GM15510 (cell line): ENCODE results near the gene RAPGEF5.

Source experiments
- POLR2A ChIP-seq: IDR thresholded peaks from 3 replicates; pipeline ENCODE4 v1.6.1; 2011; ENCODE audit warnings: borderline replicate concordance; ENCODE audit not compliant: insufficient read length; ENCODE audit errors: extremely low read depth

RAPGEF5 gene

DNA sequence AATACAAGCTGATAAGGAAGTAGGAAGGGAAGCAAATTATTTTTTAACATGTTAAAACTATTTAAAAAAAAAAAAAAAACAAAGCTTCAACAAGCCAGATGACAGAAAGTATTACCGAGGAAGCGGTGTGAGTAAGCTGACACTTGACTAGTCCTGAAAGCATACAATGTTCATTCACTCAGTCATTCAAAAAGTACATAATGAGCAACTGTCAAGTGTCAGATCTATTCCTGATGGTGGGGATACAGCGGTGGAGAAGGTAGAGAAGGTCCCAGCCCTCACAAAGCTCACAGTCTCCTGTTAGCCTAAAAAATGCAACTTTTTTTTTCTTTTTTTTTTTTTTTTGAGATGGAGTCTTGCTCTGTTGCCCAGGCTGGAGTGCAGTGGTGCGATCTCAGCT lies 40.0 kb downstream of the RAPGEF5 start:
- no peak for TF ChIP-seq POLR2A

DNA sequence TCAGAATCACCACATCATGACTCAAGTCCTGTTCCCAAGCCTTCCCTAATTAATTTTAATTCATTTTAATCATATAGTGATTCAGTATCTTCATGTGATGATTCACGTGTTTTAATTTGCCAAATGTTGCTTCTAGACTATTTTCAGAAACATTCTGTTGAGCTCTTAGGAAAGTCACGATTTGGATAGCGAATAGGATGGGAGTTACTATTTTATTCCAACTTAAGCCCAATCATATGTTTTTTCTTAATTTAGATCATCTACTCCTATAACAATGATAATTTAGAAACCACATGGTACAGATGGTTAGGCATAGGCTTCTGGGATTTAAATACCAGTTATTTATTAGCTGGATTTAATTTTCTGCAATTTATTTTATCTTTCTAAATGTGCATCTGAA lies 49.1 kb downstream of the RAPGEF5 start:
- TF ChIP-seq POLR2A, result no peak

DNA sequence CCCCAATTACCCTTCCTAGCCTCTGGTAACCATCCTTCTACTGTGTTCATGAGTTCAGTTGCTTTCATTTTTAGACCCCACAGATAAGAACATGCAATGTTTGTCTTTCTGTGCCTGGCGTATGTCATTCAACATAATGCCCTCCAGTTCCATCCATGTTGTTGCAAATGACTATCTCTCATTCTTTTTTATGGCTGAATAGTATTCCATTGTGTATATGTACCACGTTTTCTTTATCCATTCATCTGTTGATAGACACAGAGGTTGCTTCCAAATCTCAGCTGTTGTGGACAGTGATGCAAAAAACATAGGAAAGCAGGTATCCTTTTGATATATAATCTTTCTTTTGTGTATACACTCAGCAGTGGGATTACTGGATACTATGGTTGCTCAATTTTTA lies 51.2 kb downstream of the RAPGEF5 start:
- TF ChIP-seq POLR2A, result no peak

DNA sequence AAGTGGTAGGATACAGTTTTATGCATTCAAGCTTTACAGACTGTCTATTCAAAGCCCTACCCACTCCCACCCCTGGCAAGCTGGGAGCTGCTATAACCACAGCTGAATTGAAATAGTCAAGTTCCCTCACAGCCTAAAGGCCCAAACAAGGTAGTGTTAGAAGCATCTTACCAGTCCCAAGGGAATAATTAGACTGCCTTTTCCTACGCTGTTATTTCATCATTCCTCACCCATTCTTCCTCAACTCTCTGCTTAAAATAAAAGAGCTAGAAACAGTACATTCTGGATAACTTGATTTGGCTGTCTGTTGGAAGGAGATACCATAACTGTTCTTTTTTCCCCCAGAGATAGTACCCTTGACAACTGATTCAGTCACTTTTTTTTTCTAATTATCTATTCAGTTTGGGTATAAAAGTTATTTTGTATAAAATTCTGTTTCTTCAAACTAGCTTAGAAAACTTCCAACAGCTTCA lies 54.0 kb downstream of the RAPGEF5 start:
- TF ChIP-seq POLR2A, result no peak

DNA sequence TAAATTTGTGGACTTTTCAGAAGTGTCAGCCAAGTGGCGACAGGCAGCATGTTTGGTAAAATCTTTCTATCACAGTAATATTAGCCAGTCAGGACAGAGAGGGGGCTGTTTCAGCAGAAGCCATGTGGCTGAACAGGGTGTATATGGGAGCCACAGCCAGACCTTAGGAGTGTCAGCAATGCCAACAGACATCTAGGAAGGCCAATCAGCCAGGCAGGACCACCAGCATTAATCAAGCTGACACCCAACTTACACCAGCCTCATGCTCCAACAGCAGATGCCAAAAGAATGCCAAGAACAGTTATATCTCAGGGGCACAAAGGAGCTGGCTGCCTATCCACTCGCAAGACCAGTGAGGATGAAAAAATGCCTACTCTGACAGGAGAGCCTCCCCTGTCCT lies 54.8 kb downstream of the RAPGEF5 start:
- TF ChIP-seq POLR2A, result no peak

DNA sequence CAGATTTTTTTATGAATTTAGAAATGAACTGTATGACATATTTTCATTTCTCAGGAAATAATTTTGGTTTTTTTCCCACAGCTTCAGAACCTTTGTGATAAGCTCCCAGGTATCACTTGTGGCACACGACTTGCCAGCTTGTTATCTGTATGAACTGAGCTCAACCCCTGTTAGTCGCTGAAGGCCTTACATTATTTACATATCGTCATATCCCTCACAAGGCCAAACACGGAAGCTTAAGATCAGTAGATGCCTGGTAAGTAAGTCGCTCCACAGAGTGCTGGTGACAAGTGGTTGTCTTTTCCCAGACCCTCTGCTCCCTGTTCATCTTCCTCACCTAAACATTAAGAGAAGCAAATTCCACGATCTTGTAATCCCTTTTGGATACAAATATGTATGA lies 55.2 kb downstream of the RAPGEF5 start:
- no peak for TF ChIP-seq POLR2A

DNA sequence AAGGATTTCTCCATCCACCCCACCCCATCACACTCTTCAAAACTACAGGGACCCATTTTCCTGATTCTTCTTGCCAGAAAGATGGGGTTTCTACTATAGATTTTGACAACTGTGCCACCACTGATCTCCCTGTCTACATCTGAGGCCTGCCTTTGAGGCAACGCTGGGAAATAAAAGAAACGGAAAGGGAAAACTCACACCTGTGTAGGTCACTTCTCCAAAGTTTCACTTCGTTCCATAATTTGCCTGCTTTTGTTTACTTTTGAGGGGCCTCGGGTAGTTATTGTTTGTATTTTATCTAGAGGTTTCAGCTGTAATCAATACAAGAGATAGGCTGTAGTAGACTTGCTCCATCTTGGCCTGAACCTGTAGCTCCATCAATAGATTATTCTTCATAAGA lies 56.1 kb downstream of the RAPGEF5 start:
- no peak for TF ChIP-seq POLR2A

DNA sequence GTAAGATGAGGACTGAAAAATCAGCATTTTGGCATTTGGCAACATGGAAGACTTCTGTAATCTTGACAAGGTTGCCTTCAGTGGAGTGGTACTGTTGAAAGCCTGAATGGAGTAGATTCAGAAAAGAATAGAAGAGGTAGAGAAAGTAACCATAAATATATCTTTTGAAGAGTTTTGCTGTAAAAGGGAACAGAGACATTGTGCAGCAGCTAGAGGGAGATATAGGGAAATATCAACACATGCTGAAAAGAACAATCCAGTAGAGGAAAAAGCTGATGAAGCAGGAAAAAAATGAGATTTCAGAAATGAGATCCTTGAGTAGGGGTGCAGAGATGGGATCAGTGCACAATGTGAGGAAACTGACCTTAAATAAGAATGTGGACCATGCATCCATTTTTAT lies 60.0 kb downstream of the RAPGEF5 start:
- no peak for TF ChIP-seq POLR2A

DNA sequence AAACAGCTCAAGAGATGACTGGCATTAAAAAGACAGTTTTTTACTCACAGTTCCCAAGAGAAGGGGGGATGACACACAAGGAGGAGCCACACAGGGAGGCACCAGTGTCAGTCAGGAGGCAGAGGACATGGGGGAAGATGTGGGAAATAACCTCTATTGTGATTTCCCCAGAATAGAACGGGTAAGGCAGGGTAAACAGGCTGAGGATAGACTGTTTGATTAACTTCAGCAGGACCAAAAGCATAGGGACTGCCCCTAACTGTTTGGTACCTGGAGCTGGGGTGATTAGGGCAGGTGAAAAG lies 60.7 kb downstream of the RAPGEF5 start:
- no peak for TF ChIP-seq POLR2A

DNA sequence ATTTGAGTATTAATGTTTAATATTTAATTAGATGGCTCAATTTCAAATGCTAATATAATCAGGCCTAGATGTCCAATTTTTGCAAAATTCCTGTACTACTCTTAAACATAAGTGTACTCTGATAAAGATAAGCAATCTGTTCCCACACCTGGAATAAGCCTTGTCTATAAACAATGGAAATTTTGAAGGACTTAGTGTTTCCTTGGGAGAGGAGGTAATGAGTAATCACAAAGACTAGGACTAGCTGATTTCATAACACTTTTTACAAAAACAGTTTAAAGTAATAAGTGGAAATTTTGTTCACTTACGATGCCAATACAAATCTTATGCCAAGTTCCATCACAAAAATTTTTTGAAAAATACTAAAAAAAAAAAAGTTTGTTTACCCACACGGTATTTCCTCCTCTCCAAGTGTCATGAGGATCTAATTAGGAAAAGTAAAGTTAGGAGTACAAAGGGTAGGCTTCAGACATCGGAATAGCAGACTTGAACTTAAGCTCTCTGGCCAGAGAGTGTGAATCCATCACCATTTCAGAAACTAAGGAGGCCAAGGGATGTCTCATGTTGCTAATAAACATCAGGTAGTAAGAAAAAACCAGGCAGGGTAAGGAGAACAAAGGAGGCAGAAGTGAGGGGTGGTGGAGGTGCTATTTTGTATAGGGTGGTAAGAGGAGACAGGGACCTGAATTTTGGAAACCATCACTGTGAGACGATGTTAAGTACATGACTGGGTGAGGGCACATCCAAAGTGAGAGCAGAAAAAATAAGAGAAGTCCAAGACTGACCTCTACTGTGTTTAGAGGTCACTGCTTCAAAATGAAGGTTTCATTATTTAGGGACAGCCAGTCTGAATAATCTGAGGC lies 61.3 kb downstream of the RAPGEF5 start:
- TF ChIP-seq POLR2A, result no peak

DNA sequence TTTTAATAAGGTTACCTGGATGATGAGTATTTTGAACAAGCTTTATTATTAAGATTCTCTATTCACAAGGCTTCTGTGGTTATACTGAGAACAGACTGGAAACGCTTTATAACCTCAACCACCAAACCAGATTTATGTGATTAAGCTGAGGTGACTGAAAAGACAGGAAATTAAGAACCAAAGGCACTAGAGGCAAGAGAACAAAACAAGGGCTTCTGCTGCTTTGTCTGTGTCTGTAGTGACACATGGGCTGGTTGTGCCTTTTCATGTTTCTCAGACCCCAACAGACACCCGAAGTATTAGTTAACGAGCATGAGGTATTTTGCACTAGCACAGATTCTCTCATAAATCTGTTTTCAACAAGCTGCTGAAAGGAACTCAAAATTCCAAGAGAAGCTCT lies 64.4 kb downstream of the RAPGEF5 start:
- no peak for TF ChIP-seq POLR2A

DNA sequence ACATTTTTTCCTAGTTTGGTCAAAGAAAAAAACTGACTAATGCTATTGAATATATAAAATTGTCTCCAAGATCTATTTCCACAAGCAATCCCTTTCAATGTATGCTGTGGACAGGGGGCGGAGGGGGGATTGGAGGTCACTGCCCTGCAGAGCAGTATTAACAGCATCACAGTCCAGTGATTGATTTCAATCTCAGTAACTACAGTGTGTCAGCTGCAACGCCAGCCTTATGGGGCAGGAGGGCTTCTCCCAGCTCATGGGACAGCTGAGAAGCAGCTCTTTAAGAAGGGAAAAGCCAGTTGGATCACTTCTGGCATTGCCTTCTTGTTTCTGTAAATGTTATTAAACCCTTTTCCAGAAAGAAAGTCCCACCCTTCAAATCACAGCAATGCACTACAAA lies 65.0 kb downstream of the RAPGEF5 start:
- no peak for TF ChIP-seq POLR2A

DNA sequence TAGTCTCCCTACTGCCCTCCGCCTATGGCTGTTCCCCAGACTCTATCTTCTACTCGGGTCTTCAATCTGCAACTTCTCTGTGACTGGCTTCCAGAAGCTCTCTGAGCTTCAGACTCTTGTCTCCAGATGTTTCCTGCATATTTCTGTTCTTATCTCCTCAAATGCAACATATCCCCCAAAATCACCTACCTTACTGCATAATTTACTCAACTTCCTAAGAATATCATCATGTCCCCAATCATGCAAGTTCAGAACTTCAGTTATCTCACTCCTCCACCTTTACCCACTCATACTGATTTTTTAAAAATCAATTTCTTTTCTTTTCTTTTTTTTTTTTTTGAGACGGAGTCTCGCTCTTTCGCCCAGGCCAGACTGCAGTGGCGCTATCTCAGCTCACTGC lies 68.8 kb downstream of the RAPGEF5 start:
- TF ChIP-seq POLR2A, result no peak

DNA sequence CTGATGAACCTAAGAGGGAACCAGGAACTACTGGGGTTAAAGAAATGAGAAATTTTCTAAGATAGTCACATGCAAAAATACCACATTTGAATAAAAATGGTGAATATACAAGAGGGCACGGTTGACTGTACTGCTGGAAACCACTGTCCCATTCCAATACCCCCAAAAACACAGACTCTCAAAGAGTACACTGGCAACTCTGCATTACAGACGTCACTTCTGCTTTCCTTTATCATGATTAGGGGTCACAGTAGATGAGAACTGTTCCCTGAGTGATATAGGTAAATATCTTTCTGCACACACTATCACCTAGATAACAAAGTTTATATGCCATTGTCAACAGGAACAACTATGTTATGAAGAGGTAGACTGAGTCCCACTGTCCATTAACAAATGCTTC lies 69.5 kb downstream of the RAPGEF5 start:
- no peak for TF ChIP-seq POLR2A

DNA sequence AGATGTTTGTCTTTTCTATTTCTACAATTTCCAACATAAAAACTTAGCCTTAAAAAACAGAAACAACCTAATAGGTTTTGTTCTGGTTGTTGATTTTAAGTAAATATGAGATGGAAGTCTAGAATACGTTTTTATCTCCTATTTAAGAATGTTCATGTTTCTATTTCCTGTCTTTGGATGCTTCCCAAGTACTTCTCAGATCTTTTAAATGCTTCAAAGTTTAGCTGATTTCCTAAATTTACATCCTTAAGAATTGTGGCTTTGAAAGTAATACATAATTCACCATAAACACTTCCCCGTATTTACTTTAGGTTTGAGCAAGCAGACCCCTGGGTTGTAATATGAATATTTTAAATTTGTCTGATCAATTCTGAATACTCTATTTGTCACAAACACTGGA lies 70.5 kb downstream of the RAPGEF5 start:
- no peak for TF ChIP-seq POLR2A

DNA sequence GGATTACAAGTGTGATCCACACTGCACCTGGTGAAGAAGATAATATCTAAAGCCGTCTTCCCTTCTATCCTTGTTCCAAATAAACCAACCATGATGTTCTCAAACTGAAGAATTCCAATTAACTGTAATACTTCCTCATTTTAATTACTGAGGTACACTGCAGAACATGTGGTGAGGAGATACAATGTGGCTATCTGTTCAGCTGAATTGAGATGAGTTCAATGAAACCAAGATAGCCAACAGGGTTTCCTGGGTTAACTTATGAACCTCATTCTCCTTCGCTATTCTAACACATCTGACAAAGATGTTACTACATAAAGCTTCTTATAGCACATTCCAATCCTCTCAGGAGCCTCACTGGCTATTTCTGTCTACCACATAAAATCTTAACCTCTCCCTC lies 75.5 kb downstream of the RAPGEF5 start:
- TF ChIP-seq POLR2A, result no peak

DNA sequence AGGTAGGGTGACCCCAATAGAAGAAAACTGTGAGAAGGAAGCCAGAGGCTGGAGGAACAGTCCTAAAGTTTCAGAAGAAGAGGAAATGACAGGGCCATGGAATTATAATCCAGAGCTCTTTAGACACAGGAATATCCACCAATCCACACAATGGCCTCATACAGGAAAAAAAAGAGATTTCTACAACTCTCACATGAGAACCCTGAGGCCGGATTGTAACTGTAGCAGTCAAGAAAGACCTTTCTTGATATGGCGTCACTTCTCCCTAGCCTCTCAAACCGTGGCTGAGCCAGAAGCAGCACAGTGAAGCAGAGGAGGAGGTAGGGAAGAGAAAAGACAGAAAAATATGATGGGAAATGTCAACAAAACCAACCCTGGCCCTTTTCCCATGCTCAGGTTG lies 76.9 kb downstream of the RAPGEF5 start:
- TF ChIP-seq POLR2A, result no peak
